IMR-90 (cell line): ENCODE data around the gene EEPD1. TPM values are rescaled to one million over a fixed set of nuclear protein-coding genes. Genes with fewer than 3 reads are reported as not detected.

Source experiments
- ATAC-seq: fragments of 200-7000 bp; cut with Tn5 transposase; 2 replicates; pipeline ENCODE4 v1.9.1; 2020; ENCODE audit warnings: low read depth, mild to moderate bottlenecking, moderate library complexity
- BruUV-seq: library from RNA; stranded (reverse); fragments of 400-500 nt; replicated peaks from 2 replicates; lab custom pipeline; 2021; lab: Mats Ljungman, UMichigan
- CTCF ChIA-PET: fragments of 300-600 bp; formaldehyde crosslinking; extraction: SDS; loops from one replicate; lab custom pipeline; 2021; ENCODE audit warnings: antibody characterized with exemption; lab: Yijun Ruan, JAX
- POLR2A ChIA-PET: fragments of 300-600 bp; sonication (Branson Sonifier 250); formaldehyde crosslinking; loops from one replicate; lab custom pipeline; 2022; ENCODE audit warnings: antibody characterized with exemption; ENCODE audit not compliant: unreplicated experiment; lab: Charles Lee
- DNase-seq: peaks from one replicate; pipeline ENCODE4 v3.0.0; 2013
- H2AFZ ChIP-seq: replicated peaks from 2 replicates; pipeline ENCODE3; 2013; ENCODE audit warnings: low read length, mild to moderate bottlenecking; ENCODE audit not compliant: poor library complexity
- H2AK5ac ChIP-seq: 2 replicates; pipeline ENCODE4 v1.6.1; 2013; ENCODE audit warnings: low read depth, low read length, inconsistent platforms
- H2AK9ac ChIP-seq: replicated peaks from 2 replicates; pipeline ENCODE3; 2013; ENCODE audit warnings: mild to moderate bottlenecking, low read depth, low read length, moderate library complexity; ENCODE audit not compliant: poor library complexity
- H2BK120ac ChIP-seq: 2 replicates; pipeline ENCODE4 v1.6.1; 2013; ENCODE audit warnings: low read depth, low read length, inconsistent platforms
- H2BK15ac ChIP-seq: 3 replicates; pipeline ENCODE4 v1.6.1; 2013; ENCODE audit warnings: low read depth, low read length, inconsistent platforms
- H2BK20ac ChIP-seq: 2 replicates; pipeline ENCODE4 v1.6.1; 2013; ENCODE audit warnings: low read depth, mild to moderate bottlenecking, inconsistent platforms, low read length, moderate library complexity
- H2BK5ac ChIP-seq: 2 replicates; pipeline ENCODE4 v1.6.1; 2013; ENCODE audit warnings: mild to moderate bottlenecking, low read depth, low read length, inconsistent platforms; ENCODE audit not compliant: poor library complexity, severe bottlenecking
- H3K14ac ChIP-seq: replicated peaks from 2 replicates; pipeline ENCODE4 v1.6.1; 2013; ENCODE audit warnings: low read depth, low read length, inconsistent platforms
- H3K18ac ChIP-seq: 2 replicates; pipeline ENCODE4 v1.6.1; 2013; ENCODE audit warnings: low read depth, low read length, control low read depth
- H3K23ac ChIP-seq: 2 replicates; pipeline ENCODE4 v1.6.1; 2013; ENCODE audit warnings: low read depth, low read length, inconsistent platforms
- H3K27ac ChIP-seq: 2 replicates; pipeline ENCODE4 v1.5.1; 2013; ENCODE audit warnings: mild to moderate bottlenecking, control low read depth, low read length; ENCODE audit not compliant: insufficient read depth
- H3K27me3 ChIP-seq: 2 replicates; pipeline ENCODE4 v1.6.1; 2013; ENCODE audit warnings: low read length; ENCODE audit not compliant: control insufficient read depth, insufficient read depth
- H3K36me3 ChIP-seq: 2 replicates; pipeline ENCODE4 v1.6.1; 2013; ENCODE audit warnings: low read length, mixed read lengths; ENCODE audit not compliant: control insufficient read depth, insufficient read depth
- H3K4ac ChIP-seq: 2 replicates; pipeline ENCODE4 v1.6.1; 2013; ENCODE audit warnings: low read depth, low read length, inconsistent platforms
- H3K4me1 ChIP-seq: 2 replicates; pipeline ENCODE4 v1.6.1; 2013; ENCODE audit warnings: low read length, mixed read lengths; ENCODE audit not compliant: control insufficient read depth, insufficient read depth
- H3K4me2 ChIP-seq: 2 replicates; pipeline ENCODE4 v1.6.1; 2013; ENCODE audit warnings: low read depth, mild to moderate bottlenecking, control low read depth, low read length, moderate library complexity
- H3K4me3 ChIP-seq: 2 replicates; pipeline ENCODE4 v1.5.1; 2013; ENCODE audit warnings: low read depth, mild to moderate bottlenecking, control low read depth, low read length, moderate library complexity; ENCODE audit not compliant: insufficient read depth
- H3K56ac ChIP-seq: 2 replicates; pipeline ENCODE4 v1.6.1; 2013; ENCODE audit warnings: low read length, inconsistent platforms; ENCODE audit not compliant: insufficient read depth; ENCODE audit errors: extremely low read depth
- H3K79me1 ChIP-seq, 2 experiments: 2 replicates each; pipeline ENCODE4 v1.6.1; 2013; ENCODE audit warnings: low read length in 2 of 2, inconsistent platforms in 1 of 2, low read depth in 1 of 2
- H3K9ac ChIP-seq: 2 replicates; pipeline ENCODE4 v1.6.1; 2013; ENCODE audit warnings: low read depth, low read length, control low read depth
- H3K9me1 ChIP-seq: 2 replicates; pipeline ENCODE4 v1.6.1; 2013; ENCODE audit warnings: low read length, inconsistent platforms; ENCODE audit not compliant: insufficient read depth
- H3K9me3 ChIP-seq: 2 replicates; pipeline ENCODE4 v1.6.1; 2013; ENCODE audit warnings: low read length; ENCODE audit not compliant: control insufficient read depth, insufficient read depth
- H4K20me1 ChIP-seq: 2 replicates; pipeline ENCODE4 v1.6.1; 2013; ENCODE audit warnings: low read length, inconsistent platforms; ENCODE audit not compliant: insufficient read depth
- H4K5ac ChIP-seq: 2 replicates; pipeline ENCODE4 v1.6.1; 2013; ENCODE audit warnings: mild to moderate bottlenecking, low read depth, low read length, control low read depth
- H4K8ac ChIP-seq, 2 experiments: 2 replicates each; pipeline ENCODE4 v1.6.1; 2013; ENCODE audit warnings: low read depth in 2 of 2, low read length in 2 of 2, control low read depth in 1 of 2, inconsistent platforms in 1 of 2
- H4K91ac ChIP-seq: 2 replicates; pipeline ENCODE4 v1.6.1; 2013; ENCODE audit warnings: low read depth, low read length, inconsistent platforms; ENCODE audit not compliant: insufficient read depth
- CTCF ChIP-seq: conservative IDR thresholded peaks from 2 replicates; pipeline ENCODE4 v1.5.1; 2012; ENCODE audit warnings: mild to moderate bottlenecking, low read depth, low read length, improper control_type of control experiment
- ELK1 ChIP-seq: fragments of 150-350 bp; IDR thresholded peaks from 2 replicates; pipeline ENCODE4 v1.6.1; 2016; ENCODE audit warnings: low read depth, mild to moderate bottlenecking, low read length, moderate library complexity, borderline replicate concordance
- MAFK ChIP-seq: IDR thresholded peaks from 2 replicates; pipeline ENCODE4 v1.6.1; 2012; ENCODE audit warnings: low read depth, low read length, improper control_type of control experiment
- MXI1 ChIP-seq: IDR thresholded peaks from 2 replicates; pipeline ENCODE4 v1.6.1; 2012; ENCODE audit warnings: low read depth, mild to moderate bottlenecking, low read length, moderate library complexity, borderline replicate concordance
- WGBS, 2 experiments: methylation state at CpG; one replicate each; pipeline versions ENCODE4 v1.1.5 to v1.1.7; 2013; ENCODE audit warnings: missing lambda C conversion rate in 2 of 2; ENCODE audit not compliant: insufficient read length in 1 of 2; ENCODE audit errors: extremely low coverage in 2 of 2; 5-methylcytosine and 5-hydroxymethylcytosine counted together
- dilution Hi-C: fragments of 300-500 bp; cut with HindIII; formaldehyde crosslinking; loops from one replicate; pipeline ENCODE4 v1.14.3; 2018; ENCODE audit warnings: low sequenced_read_pairs; ENCODE audit not compliant: unreplicated experiment
- in situ Hi-C: fragments of 300-500 bp; cut with MboI; formaldehyde crosslinking; loops from 3 replicates; pipeline ENCODE4 v1.14.3; 2019; ENCODE audit warnings: low sequenced_read_pairs, inconsistent platforms, mixed read lengths
- intact Hi-C: fragments of 100-400 bp; cut with micrococcal nuclease; formaldehyde crosslinking; loops from 2 replicates; pipeline ENCODE4 v1.10.0; 2022
- polyA plus RNA-seq, 3 experiments: library from polyadenylated mRNA; depleted of rRNA; stranded (reverse); fragments of >200 nt; gene quantifications; 2 replicates each; pipeline ENCODE4 v1.2.3, GENCODE V29; 2012; ENCODE audit warnings: low replicate concordance in 1 of 3
- total RNA-seq: library from RNA; depleted of rRNA; stranded (reverse); fragments of >200 nt; gene quantifications from 2 replicates; pipeline ENCODE4 v1.2.3, GENCODE V29; 2012

Gene EEPD1
- total and polyA plus RNA-seq, 2 of the 4 experiments (the other 2 are of a cell fraction) = 7.3 to 15.2 TPM

- no peaks in the 10 kb centered on the region for H4K20me1 ChIP-seq
These were observed 159.2 kb downstream of the EEPD1 start for GRCh38 chr7:36312064-36312914.

More at GRCh38 chr7:36312064-36312914, 159.2 kb downstream of the EEPD1 start:
- no peak overlapping the region for H3K27ac ChIP-seq
- in situ Hi-C loops (no loop called here), dilution Hi-C loops (loop anchor here (25.0 kb wide), 1 partner anchor 325 kb away; no protein-coding TSS in a partner anchor), intact Hi-C loops (no loop called here)
- no peak overlapping the region for H3K14ac ChIP-seq
- no peak overlapping the region for H2AK9ac ChIP-seq
- H3K79me1 ChIP-seq = no peaks in the 10 kb centered on the region
- no peak overlapping the region for H2BK20ac ChIP-seq
- H2BK120ac ChIP-seq = no peak overlapping the region
- H3K23ac ChIP-seq = no peak overlapping the region
- H3K4ac ChIP-seq = no peak overlapping the region
- H2BK15ac ChIP-seq = no peak overlapping the region
- H2AFZ ChIP-seq = no peak overlapping the region
- no peak overlapping the region for H4K8ac ChIP-seq
- WGBS, 2 experiments = 67% methylated on average over 5 of the region's 15 CpGs; no CpG with 5 or more reads in 1 of the 2 experiments
- no peak overlapping the region for H3K9ac ChIP-seq
- H4K91ac ChIP-seq = no peak overlapping the region
- no peaks in the 10 kb centered on the region; the same call in 1 of the 2 replicates for H3K9me1 ChIP-seq
- TF ChIP-seq MXI1 = no peak
- no peak for TF ChIP-seq MAFK
- no peak for TF ChIP-seq CTCF
- no peak for TF ChIP-seq ELK1
- DNase-seq (no peak), ATAC-seq (no peak)
- no peak overlapping the region for H4K5ac ChIP-seq
- no peak overlapping the region for H3K4me2 ChIP-seq
- H3K56ac ChIP-seq = no peak overlapping the region
- peaks cover 9% of the 10 kb centered on the region for H3K27me3 ChIP-seq
- H2AK5ac ChIP-seq = no peak overlapping the region
- no peaks in the 10 kb centered on the region for H3K9me3 ChIP-seq
- no TSS peak for BruUV-seq
- no peaks in the 10 kb centered on the region for H3K4me1 ChIP-seq
- ChIA-PET CTCF (no interaction called here), POLR2A (no interaction called here)
- no peak overlapping the region for H2BK5ac ChIP-seq
- no peak overlapping the region for H3K4me3 ChIP-seq
- H3K36me3 ChIP-seq = no peaks in the 10 kb centered on the region
- H3K18ac ChIP-seq = no peak overlapping the region
